ENCODE results near the gene SLC9A5. TPM values are rescaled to one million over a fixed set of nuclear protein-coding genes. Genes with fewer than 3 reads are reported as not detected.

Gene SLC9A5
- total and polyA plus RNA-seq, 9 of the 15 experiments (the other 6 are each of a cell fraction or from before 2014, with no cell fraction given): 0.06 to 3.1 (median 1.2) TPM

GRCh38 chr16:67279296-67280089 is 30.7 kb downstream of the SLC9A5 start, which contains the start of gene PLEKHG4 (continued):
- TF ChIP-seq CCNT2 (IDR thresholded peaks at IDR 0.05; ENCODE audit: borderline replicate concordance, extremely low read depth, insufficient read length, low read depth, low read length): peak; percentile 90
- no peak for TF ChIP-seq FOXA1 (IDR thresholded peaks at IDR 0.05; ENCODE audit: borderline replicate concordance)
- TF ChIP-seq GTF3C2 (IDR thresholded peaks at IDR 0.05; ENCODE audit: borderline replicate concordance, extremely low read depth, insufficient read length): no peak
- TF ChIP-seq TRIM24 (IDR thresholded peaks at IDR 0.05): peak in 1 of 2 experiments; percentile 95; a peak in 2 of 4 replicates
- no peak for TF ChIP-seq BRD4 (IDR thresholded peaks at IDR 0.05)
- TF ChIP-seq FOSL1 (tag; conservative IDR thresholded peaks at IDR 0.05): peak; percentile 47; the same call in 1 of the 2 replicates
- TF ChIP-seq SLC30A9 (CRISPR knock-in tag; IDR thresholded peaks at IDR 0.05): peak; percentile 48; the same call in 1 of the 2 replicates
- peak; percentile 67 for TF ChIP-seq PCBP2 (IDR thresholded peaks at IDR 0.05; ENCODE audit: low read depth, low read length, poor library complexity, severe bottlenecking)
- no peak for TF ChIP-seq PTTG1 (tag; IDR thresholded peaks at IDR 0.05; ENCODE audit: low read depth)
- TF ChIP-seq CGGBP1 (CRISPR knock-in tag; IDR thresholded peaks at IDR 0.05): no peak; the same call in 1 of the 2 replicates
- TF ChIP-seq ZNF583 (CRISPR knock-in tag; IDR thresholded peaks at IDR 0.05): peak; percentile 74; the same call in 1 of the 2 replicates
- TF ChIP-seq NFE2L1 (tag; IDR thresholded peaks at IDR 0.05; ENCODE audit: borderline replicate concordance, low read depth): no peak
- no peak for TF ChIP-seq SNAPC5 (CRISPR knock-in tag; IDR thresholded peaks at IDR 0.05)
- TF ChIP-seq POLR3A (IDR thresholded peaks at IDR 0.05; ENCODE audit: borderline replicate concordance, extremely low read depth, insufficient read depth, insufficient read length): no peak
- TF ChIP-seq KLF16 (IDR thresholded peaks at IDR 0.05): no peak
- no peak for TF ChIP-seq JUNB (CRISPR knock-in tag; conservative IDR thresholded peaks at IDR 0.05)
- no peak for TF ChIP-seq MAFG (tag; conservative IDR thresholded peaks at IDR 0.05)
- TF ChIP-seq MTA3 (IDR thresholded peaks at IDR 0.05; ENCODE audit: borderline replicate concordance): peak; percentile 78
- TF ChIP-seq ARID1B (IDR thresholded peaks at IDR 0.05): no peak
- TF ChIP-seq ZNF232 (CRISPR knock-in tag; IDR thresholded peaks at IDR 0.05): no peak
- TF ChIP-seq PPARD (CRISPR knock-in tag; IDR thresholded peaks at IDR 0.05): no peak
- no peak for TF ChIP-seq SMAD2 (IDR thresholded peaks at IDR 0.05; ENCODE audit: low read depth, low read length)
- 0 out of 2 replicates have a peak, but pooled peaks have one; percentile 68 for TF ChIP-seq E2F3 (CRISPR knock-in tag; IDR thresholded peaks at IDR 0.05)
- TF ChIP-seq NCOA2 (IDR thresholded peaks at IDR 0.05; ENCODE audit: partially characterized antibody in 2 of 2): no peak
- no peak for TF ChIP-seq XRCC3 (IDR thresholded peaks at IDR 0.05)

All from K562 (cell line).